HCT116 (cell line): Measurements from ENCODE around the gene IGF2BP1.

Experiments
- CEBPB ChIP-seq: IDR thresholded peaks from 2 replicates; pipeline ENCODE4 v1.6.1; 2012; ENCODE audit warnings: low read depth
- CTCF ChIP-seq, 3 experiments: fragments of 200-600 bp in 1 of 3; sonication (generic) in 1 of 3; IDR thresholded peaks in 2 of 3; conservative IDR thresholded peaks in 1 of 3; 2 replicates each; pipeline ENCODE4 v1.5.1; 2012 to 2017; ENCODE audit warnings: low read depth in 2 of 3, low read length in 2 of 3, antibody characterized with exemption in 1 of 3, borderline replicate concordance in 1 of 3, control low read depth in 1 of 3, mild to moderate bottlenecking in 1 of 3, mixed read lengths in 1 of 3, mixed run types in 1 of 3, moderate library complexity in 1 of 3; ENCODE audit not compliant: insufficient read depth in 1 of 3
- EZH2 ChIP-seq: fragments of 200-600 bp; sonication (generic); IDR thresholded peaks from 2 replicates; pipeline ENCODE4 v1.6.1; 2017; ENCODE audit warnings: antibody characterized with exemption, mixed run types
- EZH2phosphoT487 ChIP-seq: fragments of 200-600 bp; IDR thresholded peaks from 2 replicates; pipeline ENCODE4 v1.6.1; 2018; ENCODE audit warnings: antibody characterized with exemption, borderline replicate concordance
- JUND ChIP-seq: IDR thresholded peaks from 2 replicates; pipeline ENCODE4 v1.6.1; 2012
- MAX ChIP-seq: IDR thresholded peaks from 2 replicates; pipeline ENCODE4 v1.6.1; 2012
- POLR2A ChIP-seq: IDR thresholded peaks from 2 replicates; pipeline ENCODE4 v1.7.0; 2011; ENCODE audit warnings: borderline replicate concordance; ENCODE audit not compliant: insufficient read depth, insufficient read length; ENCODE audit errors: extremely low read depth
- POLR2AphosphoS5 ChIP-seq: IDR thresholded peaks from 2 replicates; pipeline ENCODE4 v1.6.1; 2011; ENCODE audit warnings: mild to moderate bottlenecking, low read depth, low read length, moderate library complexity
- SRF ChIP-seq: IDR thresholded peaks from 2 replicates; pipeline ENCODE4 v1.6.1; 2012; ENCODE audit warnings: low read depth

- TF ChIP-seq CTCF (IDR thresholded peaks at IDR 0.05 in 2 of 3, conservative IDR thresholded peaks at IDR 0.05 in 1 of 3; ENCODE audit: borderline replicate concordance in 1 of 3, insufficient read depth in 1 of 3, low read depth in 2 of 3, low read length in 2 of 3) (no peak), POLR2A (no peak), JUND (no peak), POLR2AphosphoS5 (no peak), CEBPB (no peak), EZH2 (no peak), MAX (no peak), SRF (no peak), EZH2phosphoT487 (no peak)
These were observed 103.4 kb downstream of the IGF2BP1 start for GRCh38 chr17:49100601-49101000.
